ENCODE measurements around the gene SAMD4A.

DNA sequence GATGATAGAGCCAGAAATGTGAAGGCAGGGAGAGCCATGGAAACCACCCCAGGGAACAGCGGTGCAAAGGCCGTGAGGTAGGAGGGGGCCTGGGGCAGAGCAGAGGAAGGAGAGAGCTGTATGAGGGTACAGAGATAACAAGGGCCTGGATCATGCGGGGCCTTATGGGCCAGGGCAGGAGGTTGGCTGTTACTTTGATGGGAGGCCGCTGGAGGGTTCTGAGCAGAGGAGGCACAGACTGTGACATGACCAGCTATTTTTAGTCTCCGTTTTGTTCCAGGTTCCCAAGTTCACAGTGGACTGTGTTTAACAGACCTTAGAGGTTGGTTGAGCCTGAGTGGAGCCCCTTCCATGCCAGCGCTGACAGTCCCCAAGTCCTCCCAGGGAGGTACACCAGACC, 217.1 kb downstream of the SAMD4A start:
- TF ChIP-seq POLR2AphosphoS5 (IDR thresholded peaks at IDR 0.05; ENCODE audit: borderline replicate concordance, low read depth, low read length): no peak
- TF ChIP-seq EZH2 (IDR thresholded peaks at IDR 0.05): no peak
